Fibroblast of lung (primary cell): Measurements from ENCODE around the gene NSRP1.

Experiments used
- CTCF ChIP-seq, 2 donors: IDR thresholded peaks in 1 of 2; conservative IDR thresholded peaks in 1 of 2; 1 replicate in 1 of 2; 2 replicates in 1 of 2; pipeline ENCODE4 v1.5.1; 2011 to 2012; ENCODE audit warnings: low read length in 2 of 2, control low read depth in 1 of 2, inconsistent platforms in 1 of 2, low read depth in 1 of 2, mild to moderate bottlenecking in 1 of 2
- EZH2 ChIP-seq: IDR thresholded peaks from 2 replicates; pipeline ENCODE4 v1.5.1; 2012; ENCODE audit warnings: low read length, control low read depth, mild to moderate bottlenecking; ENCODE audit errors: missing control alignments

- TF ChIP-seq CTCF (conservative IDR thresholded peaks at IDR 0.05 in 1 of 2, IDR thresholded peaks at IDR 0.05 in 1 of 2; ENCODE audit: low read depth in 1 of 2, low read length in 2 of 2) (no peak), EZH2 (no peak)
These were observed 93.8 kb downstream of the NSRP1 start for GRCh38 chr17:30210366-30210765.
